Kidney (tissue), 14 donors: ENCODE data around the gene OR4D1. TPM values are rescaled to one million over a fixed set of nuclear protein-coding genes. Genes with fewer than 3 reads are reported as not detected.

Experiments used
- DNase-seq, 5 donors: peaks; one replicate each; pipeline ENCODE4 v3.0.0-alpha.2; 2013 to 2020
- FAIRE-seq: peaks from 2 replicates; lab custom pipeline; 2012; peaks lifted over from hg19 to GRCh38; lab: Jason Lieb, UNC
- H3K27ac ChIP-seq, 2 donors: one replicate each; pipeline ENCODE4 v1.7.0; 2013; ENCODE audit warnings: low read depth in 2 of 2, low read length in 2 of 2, inconsistent platforms in 1 of 2
- H3K27me3 ChIP-seq: one replicate; pipeline ENCODE4 v1.7.1; 2013; ENCODE audit warnings: low read length, inconsistent platforms; ENCODE audit not compliant: control insufficient read depth, insufficient read depth
- H3K36me3 ChIP-seq, 3 donors: one replicate each; pipeline versions ENCODE4 v1.7.0 to v1.7.1; 2013; ENCODE audit warnings: low read length in 3 of 3, control low read depth in 1 of 3, inconsistent platforms in 1 of 3; ENCODE audit not compliant: insufficient read depth in 3 of 3, control insufficient read depth in 2 of 3
- H3K4me1 ChIP-seq, 3 donors: one replicate each; pipeline versions ENCODE4 v1.7.0 to v1.7.1; 2013; ENCODE audit warnings: low read length in 3 of 3, inconsistent platforms in 1 of 3, low read depth in 1 of 3; ENCODE audit not compliant: control insufficient read depth in 2 of 3, insufficient read depth in 2 of 3
- H3K4me3 ChIP-seq, 3 donors: one replicate each; pipeline versions ENCODE4 v1.7.0 to v1.8.1; 2013; ENCODE audit warnings: low read length in 3 of 3, control low read depth in 1 of 3, inconsistent platforms in 1 of 3
- H3K9ac ChIP-seq, 3 donors: one replicate each; pipeline versions ENCODE4 v1.7.0 to v1.7.1; 2013; ENCODE audit warnings: low read length in 3 of 3, control low read depth in 1 of 3, inconsistent platforms in 1 of 3
- H3K9me3 ChIP-seq, 3 donors: one replicate each; pipeline versions ENCODE4 v1.7.0 to v1.7.1; 2013; ENCODE audit warnings: low read length in 3 of 3, control low read depth in 1 of 3, inconsistent platforms in 1 of 3; ENCODE audit not compliant: control insufficient read depth in 2 of 3, insufficient read depth in 1 of 3
- intact Hi-C: fragments of 100-400 bp; cut with DNase I; formaldehyde crosslinking; loops from one replicate; pipeline ENCODE4 v1.11.1; 2022
- polyA plus RNA-seq: library from polyadenylated mRNA; stranded (reverse); fragments of 350-450 nt; fragmentation: Illumina TruSeq; extraction: RNeasy Lipid Tissue Mini Kit (QIAGEN cat#74804); gene quantifications from one replicate; pipeline ENCODE4 v1.2.3, GENCODE V29; 2014; ENCODE audit warnings: low read depth, low replicate concordance; ENCODE audit not compliant: insufficient read depth
- total RNA-seq: library from RNA; stranded (reverse); fragmentation: NEBNext Ultra II Directional; extraction: Animal tissue kit (Norgen Biotek cat#: 25700); gene quantifications from one replicate; pipeline ENCODE4 v1.2.1, GENCODE V29; 2021
- TF ChIP-seq, protein P1 (sequence below): IDR thresholded peaks from 3 replicates; pipeline ENCODE4 v1.5.1; 2012; ENCODE audit warnings: mild to moderate bottlenecking, moderate library complexity, borderline replicate concordance; ENCODE audit not compliant: insufficient read depth; ENCODE audit errors: extremely low read depth
- donor health status: control.
- donor health status: control.
- donor health status: control.
- donor health status: control.
- donor health status: control.
- donor health status: DM: yes; HTN: yes; CAD: no.
- donor health status: Normal renal cell carcinoma (clear cell type).

The OR4D1 gene
- total and polyA plus RNA-seq, 2 donors from 2014 or later, result 0.06 TPM; not detected in 1

DNA sequence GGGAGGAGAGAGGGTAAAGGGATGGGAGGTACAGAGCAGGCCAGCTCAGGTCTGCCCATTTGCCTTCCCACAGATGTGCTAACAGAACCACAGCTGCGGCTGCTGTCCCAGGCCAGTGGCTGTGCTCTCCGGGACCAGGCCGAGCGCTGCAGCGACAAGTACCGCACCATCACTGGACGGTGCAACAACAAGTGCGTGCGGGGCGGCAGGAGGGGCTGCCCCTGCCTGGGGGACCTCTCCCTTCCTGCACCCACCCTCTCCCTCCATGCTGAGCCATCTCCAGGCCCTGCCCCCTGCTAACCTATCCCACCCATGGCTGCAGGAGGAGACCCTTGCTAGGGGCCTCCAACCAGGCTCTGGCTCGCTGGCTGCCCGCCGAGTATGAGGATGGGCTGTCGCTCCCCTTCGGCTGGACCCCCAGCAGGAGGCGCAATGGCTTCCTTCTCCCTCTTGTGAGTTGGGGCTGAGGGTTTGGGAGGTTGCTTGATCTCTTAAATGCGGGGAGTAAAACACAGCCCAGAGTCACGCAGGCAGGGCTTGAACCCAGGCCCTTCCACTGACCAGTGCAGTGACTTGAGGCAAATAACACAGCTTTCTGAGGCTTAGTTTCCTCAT lies 45.6 kb downstream of the OR4D1 start:
- FAIRE-seq, result no peak
- intact Hi-C loops, result no loop called here
- no peak overlapping the region for H3K9ac ChIP-seq
- peaks cover 2% of the 10 kb centered on the region for H3K27me3 ChIP-seq
- H3K27ac ChIP-seq, result no peak overlapping the region
- H3K36me3 ChIP-seq, result no peaks in the 10 kb centered on the region
- H3K4me1 ChIP-seq, result no peaks in the 10 kb centered on the region
- TF ChIP-seq, protein P1, sequence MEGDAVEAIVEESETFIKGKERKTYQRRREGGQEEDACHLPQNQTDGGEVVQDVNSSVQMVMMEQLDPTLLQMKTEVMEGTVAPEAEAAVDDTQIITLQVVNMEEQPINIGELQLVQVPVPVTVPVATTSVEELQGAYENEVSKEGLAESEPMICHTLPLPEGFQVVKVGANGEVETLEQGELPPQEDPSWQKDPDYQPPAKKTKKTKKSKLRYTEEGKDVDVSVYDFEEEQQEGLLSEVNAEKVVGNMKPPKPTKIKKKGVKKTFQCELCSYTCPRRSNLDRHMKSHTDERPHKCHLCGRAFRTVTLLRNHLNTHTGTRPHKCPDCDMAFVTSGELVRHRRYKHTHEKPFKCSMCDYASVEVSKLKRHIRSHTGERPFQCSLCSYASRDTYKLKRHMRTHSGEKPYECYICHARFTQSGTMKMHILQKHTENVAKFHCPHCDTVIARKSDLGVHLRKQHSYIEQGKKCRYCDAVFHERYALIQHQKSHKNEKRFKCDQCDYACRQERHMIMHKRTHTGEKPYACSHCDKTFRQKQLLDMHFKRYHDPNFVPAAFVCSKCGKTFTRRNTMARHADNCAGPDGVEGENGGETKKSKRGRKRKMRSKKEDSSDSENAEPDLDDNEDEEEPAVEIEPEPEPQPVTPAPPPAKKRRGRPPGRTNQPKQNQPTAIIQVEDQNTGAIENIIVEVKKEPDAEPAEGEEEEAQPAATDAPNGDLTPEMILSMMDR, result no peak
- DNase-seq, result no peak
- no peak overlapping the region for H3K4me3 ChIP-seq
- H3K9me3 ChIP-seq, result no peaks in the 10 kb centered on the region

DNA sequence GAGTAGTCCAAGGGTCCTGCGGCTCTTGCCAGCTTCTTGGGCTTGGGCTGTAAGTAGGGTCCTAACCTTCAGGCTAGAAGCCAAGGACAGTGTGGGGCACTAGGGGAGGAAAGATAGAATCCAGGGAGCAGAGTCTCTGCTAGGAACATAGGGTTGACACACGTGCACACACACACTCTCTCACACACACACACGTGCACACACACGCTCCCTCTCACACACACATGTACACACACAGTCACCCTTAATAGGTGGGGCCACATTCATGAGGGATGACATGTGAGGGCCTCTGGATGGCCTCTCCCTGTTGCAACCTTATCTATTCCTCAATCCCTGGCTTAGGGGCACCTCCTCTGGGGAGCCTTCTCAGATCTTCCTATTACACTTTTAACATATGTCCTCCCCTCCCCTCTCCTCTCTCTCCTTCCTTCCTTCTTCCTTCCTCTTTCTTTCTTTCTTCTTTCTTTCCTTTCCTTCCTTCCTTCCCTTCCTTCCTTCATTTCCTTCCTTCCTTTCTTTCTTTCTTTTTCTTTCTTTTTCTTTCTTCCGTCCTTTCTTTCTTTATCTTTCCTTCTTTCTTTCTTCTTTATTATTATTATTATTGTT lies 47.4 kb downstream of the OR4D1 start:
- H3K27ac ChIP-seq, result no peak overlapping the region
- H3K9ac ChIP-seq, result no peak overlapping the region
- TF ChIP-seq, protein P1, result no peak
- H3K4me1 ChIP-seq, result no peaks in the 10 kb centered on the region
- H3K4me3 ChIP-seq, result no peak overlapping the region
- DNase-seq (no peak), FAIRE-seq (no peak)
- intact Hi-C loops, result no loop called here
- H3K27me3 ChIP-seq, result peaks cover 2% of the 10 kb centered on the region
- H3K9me3 ChIP-seq, result no peaks in the 10 kb centered on the region
- no peaks in the 10 kb centered on the region for H3K36me3 ChIP-seq

- Histone ChIP-seq H3K27ac (no peak overlapping the region), H3K4me1 (no peaks in the 10 kb centered on the region), H3K9ac (no peak overlapping the region), H3K36me3 (no peaks in the 10 kb centered on the region), H3K27me3 (peaks cover 2% of the 10 kb centered on the region), H3K9me3 (no peaks in the 10 kb centered on the region), H3K4me3 (no peak overlapping the region)
- intact Hi-C loops, result no loop called here
- no peak for FAIRE-seq
- DNase-seq, result no peak
- TF ChIP-seq, protein P1, result no peak
Observed at GRCh38 chr17:58196610-58197009, 48.4 kb downstream of the OR4D1 start.
